ENCODE measurements around the gene GDF7.

GDF7 gene

GRCh38 chr2:20666304-20667150 lies at the start of gene GDF7:
Gene GDF7 (plus strand): TSS chr2:20667144. CDS start chr2:20667240, 96 bp downstream.
- DNase-seq, result no peak

- peak; percentile 11 for DNase-seq
Measured at GRCh38 chr2:20617892-20618467, 49.0 kb upstream of the GDF7 start.

GRCh38 chr2:20618468-20618885 lies 48.5 kb upstream of the GDF7 start:
- DNase-seq, result no peak

- no peak for DNase-seq
Measured at GRCh38 chr2:20618886-20619521, 47.9 kb upstream of the GDF7 start.

- DNase-seq, result no peak
Measured at GRCh38 chr2:20619624-20620024, 47.3 kb upstream of the GDF7 start.

GRCh38 chr2:20620271-20620681 lies 46.7 kb upstream of the GDF7 start:
- no peak for DNase-seq

GRCh38 chr2:20620696-20621365 lies 46.1 kb upstream of the GDF7 start:
- DNase-seq, result no peak

GRCh38 chr2:20621366-20622295 lies 45.3 kb upstream of the GDF7 start:
- no peak for DNase-seq

- DNase-seq, result no peak
Measured at GRCh38 chr2:20622296-20622686, 44.7 kb upstream of the GDF7 start.

GRCh38 chr2:20622731-20623130 lies 44.2 kb upstream of the GDF7 start:
- no peak for DNase-seq

GRCh38 chr2:20623241-20623640 lies 43.7 kb upstream of the GDF7 start:
- DNase-seq, result no peak

GRCh38 chr2:20623741-20624155 lies 43.2 kb upstream of the GDF7 start:
- no peak for DNase-seq

- no peak for DNase-seq
Measured at GRCh38 chr2:20624156-20624883, 42.6 kb upstream of the GDF7 start.

- no peak for DNase-seq
Measured at GRCh38 chr2:20624884-20625485, 42.0 kb upstream of the GDF7 start.

- no peak for DNase-seq
Measured at GRCh38 chr2:20625491-20626391, 41.2 kb upstream of the GDF7 start.

GRCh38 chr2:20626392-20626697 lies 40.6 kb upstream of the GDF7 start:
- no peak for DNase-seq

GRCh38 chr2:20626698-20627513 lies 40.0 kb upstream of the GDF7 start:
- DNase-seq, result no peak

GRCh38 chr2:20627712-20628380 lies 39.1 kb upstream of the GDF7 start:
- DNase-seq, result no peak

GRCh38 chr2:20629181-20629580 lies 37.8 kb upstream of the GDF7 start:
- DNase-seq, result no peak
